Esophagus squamous epithelium (tissue), 5 donors: ENCODE data around the gene IGSF10. TPM values are rescaled to one million over a fixed set of nuclear protein-coding genes. Genes with fewer than 3 reads are reported as not detected.
"Not testable (repeated sequence)": the region's sequence is repeated elsewhere in the genome, so short reads cannot be mapped to it uniquely, and the experiment has no call there.

Experiments
- DNase-seq: peaks from one replicate; lab custom pipeline; 2025; lab: John Stamatoyannopoulos, UW
- H3K27ac ChIP-seq, 4 donors: fragments of 200-600 bp; sonication (generic); one replicate each; pipeline ENCODE4 v1.5.1; 2016 to 2019; ENCODE audit warnings: mild to moderate bottlenecking in 1 of 4
- H3K27me3 ChIP-seq, 4 donors: fragments of 200-600 bp; sonication (generic); 1 replicate in 3 of 4; 2 replicates in 1 of 4; pipeline versions ENCODE4 v1.5.1 to v1.6.0; 2017 to 2021; ENCODE audit warnings: antibody characterized with exemption in 1 of 4
- H3K36me3 ChIP-seq, 3 donors: fragments of 200-600 bp; sonication (generic); one replicate each; pipeline ENCODE4 v1.5.1; 2016 to 2019
- H3K4me1 ChIP-seq, 3 donors: fragments of 200-600 bp; sonication (generic); one replicate each; pipeline ENCODE4 v1.5.1; 2017 to 2019
- H3K4me3 ChIP-seq, 4 donors: fragments of 200-600 bp; sonication (generic); 1 replicate in 3 of 4; 2 replicates in 1 of 4; pipeline ENCODE4 v1.5.1; 2016 to 2019; ENCODE audit warnings: mild to moderate bottlenecking in 2 of 4, moderate library complexity in 1 of 4
- H3K9me3 ChIP-seq, 3 donors: fragments of 200-600 bp; sonication (generic); one replicate each; pipeline ENCODE4 v1.5.1; 2016 to 2019
- POLR2A ChIP-seq, 4 donors: fragments of 450-650 bp; IDR thresholded peaks; one replicate each; pipeline ENCODE4 v1.6.1; 2017; ENCODE audit warnings: antibody characterized with exemption in 4 of 4, mild to moderate bottlenecking in 4 of 4, moderate library complexity in 3 of 4
- WGBS, 2 donors: methylation state at CpG; one replicate each; pipeline ENCODE4 v1.1.5; 2018; 5-methylcytosine and 5-hydroxymethylcytosine counted together
- intact Hi-C: fragments of 100-400 bp; cut with DNase I; formaldehyde crosslinking; loops from one replicate; pipeline ENCODE4 v1.15.0; 2022
- total RNA-seq, 4 donors: library from RNA; depleted of rRNA; stranded (reverse); fragments of >200 nt; gene quantifications; one replicate each; pipeline ENCODE4 v1.1.0, GENCODE V29; 2016
- TF ChIP-seq, protein P1 (sequence below), 6 experiments: fragments of 450-650 bp in 4 of 6; fragments of 200-600 bp in 2 of 6; sonication (generic) in 2 of 6; IDR thresholded peaks; one replicate each; pipeline ENCODE4 v1.5.1; 2016 to 2019; ENCODE audit warnings: antibody characterized with exemption in 6 of 6, mild to moderate bottlenecking in 4 of 6, moderate library complexity in 4 of 6
- donor health status: DM: yes; HTN: yes; CAD: no.

The IGSF10 gene
- 10 to 100 TPM in 1 of 4 donors, 1 to 10 TPM in 1, under 1 TPM in 2; 0.45 to 10.7 (median 1.3) TPM for total RNA-seq

DNA sequence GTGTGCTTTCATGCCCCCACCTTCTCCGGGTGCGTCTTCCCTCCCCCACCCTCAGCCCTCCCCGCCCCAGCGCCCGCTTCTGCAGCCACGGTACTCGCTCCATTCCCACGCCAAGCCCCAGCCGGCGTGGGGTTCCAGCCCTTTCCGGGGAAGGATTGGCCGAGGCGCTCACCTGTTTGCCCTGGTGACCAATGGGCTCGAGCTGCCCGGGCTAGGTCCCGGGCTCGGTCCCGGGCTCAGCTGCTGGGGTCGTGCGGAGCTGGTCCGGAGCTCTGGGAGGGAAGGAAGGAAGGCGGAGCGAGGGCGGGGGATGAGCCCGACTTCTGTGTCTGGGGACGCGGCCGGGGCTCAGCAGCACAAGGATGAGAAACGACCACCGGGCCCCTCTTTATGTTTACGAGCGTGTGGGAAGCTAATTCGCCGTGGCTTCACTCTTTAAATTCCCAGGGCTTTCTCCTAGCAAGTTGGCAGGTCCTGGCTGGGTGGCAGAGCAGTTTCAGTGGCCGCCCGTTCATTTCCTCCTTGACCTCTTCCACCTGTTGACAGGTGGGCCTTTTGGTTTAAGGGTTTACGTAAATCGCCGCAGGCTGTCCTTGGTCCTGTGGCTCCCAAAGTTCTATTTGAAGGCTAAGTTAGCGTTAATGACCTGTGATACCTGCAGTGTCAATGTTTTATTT, at the start of gene IGSF10:
Gene IGSF10 (minus strand): TSS at position 288 of the 677 bp plus-strand sequence. CDS start 2,352 bp downstream, outside the sequence.
- H3K27me3 ChIP-seq: peaks cover 0 to 10% (median 0%) of the 10 kb centered on the region in 4 donors

DNA sequence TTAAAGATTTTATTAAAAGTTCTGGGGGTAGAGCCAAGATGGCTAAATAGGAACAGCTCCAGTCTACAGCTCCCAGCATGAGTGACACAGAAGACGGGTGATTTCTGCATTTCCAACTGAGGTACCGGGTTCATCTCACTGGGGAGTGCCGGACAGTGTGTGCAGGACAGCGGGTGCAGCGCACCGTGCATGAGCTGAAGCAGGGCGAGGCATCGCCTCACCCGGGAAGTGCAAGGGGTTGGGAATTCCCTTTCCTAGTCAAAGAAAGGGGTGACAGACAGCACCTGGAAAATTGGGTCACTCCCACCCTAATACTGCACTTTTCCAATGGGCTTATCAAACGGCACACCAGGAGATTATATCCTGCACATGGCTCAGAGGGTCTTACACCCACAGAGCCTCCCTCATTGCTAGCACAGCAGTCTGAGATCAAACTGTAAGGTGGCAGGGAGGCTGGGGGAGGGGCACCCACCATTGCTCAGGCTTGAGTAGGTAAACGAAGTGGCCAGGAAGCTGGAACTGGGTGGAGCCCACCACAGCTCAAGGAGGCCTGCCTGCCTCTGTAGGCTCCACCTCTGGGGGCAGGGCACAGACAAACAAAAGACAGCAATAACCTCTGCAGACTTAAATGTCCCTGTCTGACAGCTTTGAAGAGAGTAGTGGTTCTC, 48.7 kb upstream of the IGSF10 start:
- H3K4me3 ChIP-seq, DNase-seq, H3K27ac ChIP-seq, H3K36me3 ChIP-seq, H3K4me1 ChIP-seq, intact Hi-C loops, H3K9me3 ChIP-seq, H3K27me3 ChIP-seq: not testable (repeated sequence)
- WGBS, 2 donors: 83 to 98% methylated on average over 7 to 9 of the region's 11 CpGs

More for the DNA sequence above, at the start of gene IGSF10:
- Histone ChIP-seq H3K4me1 (peaks cover 0 to 13% (median 0%) of the 10 kb centered on the region in 3 donors), H3K4me3 (peak within 1 kb of the TSS; percentile 39 to 75 (median 51)), H3K27ac (peak within 1 kb of the TSS in 3 of 4 donors; percentile 3 to 34 (median 30)), H3K9me3 (no peaks in the 10 kb centered on the region), H3K36me3 (no peaks in the 10 kb centered on the region)
- DNase-seq: no peak
- 22 to 25% methylated on average over 16 to 24 of the region's 40 CpGs for WGBS, 2 donors
- intact Hi-C loops: no loop called here
- no peak for TF ChIP-seq POLR2A (IDR thresholded peaks at IDR 0.05)
- TF ChIP-seq, protein P1, sequence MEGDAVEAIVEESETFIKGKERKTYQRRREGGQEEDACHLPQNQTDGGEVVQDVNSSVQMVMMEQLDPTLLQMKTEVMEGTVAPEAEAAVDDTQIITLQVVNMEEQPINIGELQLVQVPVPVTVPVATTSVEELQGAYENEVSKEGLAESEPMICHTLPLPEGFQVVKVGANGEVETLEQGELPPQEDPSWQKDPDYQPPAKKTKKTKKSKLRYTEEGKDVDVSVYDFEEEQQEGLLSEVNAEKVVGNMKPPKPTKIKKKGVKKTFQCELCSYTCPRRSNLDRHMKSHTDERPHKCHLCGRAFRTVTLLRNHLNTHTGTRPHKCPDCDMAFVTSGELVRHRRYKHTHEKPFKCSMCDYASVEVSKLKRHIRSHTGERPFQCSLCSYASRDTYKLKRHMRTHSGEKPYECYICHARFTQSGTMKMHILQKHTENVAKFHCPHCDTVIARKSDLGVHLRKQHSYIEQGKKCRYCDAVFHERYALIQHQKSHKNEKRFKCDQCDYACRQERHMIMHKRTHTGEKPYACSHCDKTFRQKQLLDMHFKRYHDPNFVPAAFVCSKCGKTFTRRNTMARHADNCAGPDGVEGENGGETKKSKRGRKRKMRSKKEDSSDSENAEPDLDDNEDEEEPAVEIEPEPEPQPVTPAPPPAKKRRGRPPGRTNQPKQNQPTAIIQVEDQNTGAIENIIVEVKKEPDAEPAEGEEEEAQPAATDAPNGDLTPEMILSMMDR (IDR thresholded peaks at IDR 0.05): no peak

- no peaks in the 10 kb centered on the region for H3K9me3 ChIP-seq
- intact Hi-C loops: no loop called here
- WGBS, 2 donors: 87 to 91% methylated on average over 2 of the region's 2 CpGs
- DNase-seq: no peak
- no peak overlapping the region for H3K27ac ChIP-seq
- H3K4me3 ChIP-seq: no peak overlapping the region
- no peaks in the 10 kb centered on the region for H3K36me3 ChIP-seq
- no peaks in the 10 kb centered on the region for H3K4me1 ChIP-seq
- TF ChIP-seq, protein P1 (IDR thresholded peaks at IDR 0.05): no peak
- no peak for TF ChIP-seq POLR2A (IDR thresholded peaks at IDR 0.05)
- no peaks in the 10 kb centered on the region for H3K27me3 ChIP-seq
Observed at GRCh38 chr3:151504606-151505005, 43.7 kb upstream of the IGSF10 start.

DNA sequence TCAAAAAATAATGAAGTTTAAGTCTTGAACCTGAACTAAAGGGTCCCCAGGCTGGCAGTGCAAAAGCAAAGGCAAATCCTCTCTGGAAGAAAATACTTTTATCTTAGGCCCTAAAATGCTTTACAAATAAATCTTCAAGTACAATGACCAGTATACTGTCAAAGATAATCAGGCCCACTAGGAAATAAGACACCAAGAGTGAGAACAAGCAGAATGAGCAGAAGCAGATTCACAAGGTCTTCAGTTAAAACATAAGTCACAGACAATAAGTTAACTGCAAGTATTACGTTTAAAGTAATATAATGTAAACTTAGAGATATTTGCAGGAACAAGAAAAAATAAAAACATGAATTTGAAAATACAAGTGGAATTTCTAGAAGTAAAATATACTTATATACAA, 42.2 kb upstream of the IGSF10 start:
- no peak for TF ChIP-seq POLR2A (IDR thresholded peaks at IDR 0.05)
- TF ChIP-seq, protein P1 (IDR thresholded peaks at IDR 0.05): no peak
- DNase-seq: no peak
- Histone ChIP-seq H3K9me3 (no peaks in the 10 kb centered on the region), H3K4me1 (no peaks in the 10 kb centered on the region), H3K36me3 (no peaks in the 10 kb centered on the region), H3K27me3 (no peaks in the 10 kb centered on the region), H3K4me3 (no peak overlapping the region), H3K27ac (no peak overlapping the region)
- WGBS, 2 donors: 75 to 92% methylated on average over 1 of the region's 1 CpG
- intact Hi-C loops: no loop called here

GRCh38 chr3:151501923-151502632, 41.2 kb upstream of the IGSF10 start:
- Histone ChIP-seq H3K4me1 (no peaks in the 10 kb centered on the region), H3K36me3 (no peaks in the 10 kb centered on the region), H3K9me3 (no peaks in the 10 kb centered on the region), H3K4me3 (no peak overlapping the region), H3K27ac (peak overlapping the region in 2 of 4 donors; percentile 6 to 12), H3K27me3 (no peaks in the 10 kb centered on the region)
- intact Hi-C loops: no loop called here
- WGBS, 2 donors: 51 to 58% methylated on average over 4 of the region's 4 CpGs
- no peak for TF ChIP-seq POLR2A (IDR thresholded peaks at IDR 0.05)
- TF ChIP-seq, protein P1 (IDR thresholded peaks at IDR 0.05): no peak
- DNase-seq: no peak
